ENCODE data around the gene RAB25. TPM values are rescaled to one million over a fixed set of nuclear protein-coding genes. Genes with fewer than 3 reads are reported as not detected.
"Not testable (repeated sequence)": the region's sequence is repeated elsewhere in the genome, so short reads cannot be mapped to it uniquely, and the experiment has no call there.

Gene RAB25
- total RNA-seq, 1 experiment from 2014 or later = 141 TPM

- Histone ChIP-seq H3K4me1 (no peaks in the 10 kb centered on the region), H3K27me3 (replicated peaks; ENCODE audit: control insufficient read depth, insufficient read depth, low read length) (no peaks in the 10 kb centered on the region), H3K36me3 (ENCODE audit: control insufficient read depth, insufficient read depth, low read length) (peaks cover 4% of the 10 kb centered on the region; the same call in 1 of the 2 replicates), H3K9me3 (no peaks in the 10 kb centered on the region), H3K4me3 (ENCODE audit: low read depth, low read length) (no peak overlapping the region)
- Mint-ChIP-seq H3K4me3 (ENCODE audit: unreplicated experiment) (no peak overlapping the region), H3K9me3 (ENCODE audit: unreplicated experiment) (no peaks in the 10 kb centered on the region), H3K36me3 (ENCODE audit: insufficient read depth, unreplicated experiment) (peaks cover 72% of the 10 kb centered on the region), H3K4me1 (ENCODE audit: low read depth, unreplicated experiment) (peaks cover 6% of the 10 kb centered on the region), H3K27me3 (ENCODE audit: insufficient read depth, unreplicated experiment) (no peaks in the 10 kb centered on the region), H3K27ac (ENCODE audit: unreplicated experiment) (no peak overlapping the region)
- intact Hi-C loops (cut with micrococcal nuclease; ENCODE audit: unreplicated experiment) = loop anchor here (5.0 kb wide), 1 partner anchor 62 kb away; no protein-coding TSS in a partner anchor
- ChIA-PET CTCF (no interaction called here), POLR2A (no interaction called here)
- DNase-seq = no peak
- BruUV-seq (replicated peaks) = no TSS peak
- TF ChIP-seq CTCF (IDR thresholded peaks at IDR 0.05; ENCODE audit: insufficient read depth in 1 of 2, low read depth in 1 of 2, low read length in 1 of 2, severe bottlenecking in 1 of 2, unreplicated experiment in 1 of 2) = no peak
Observed at GRCh38 chr1:156069490-156070455, 8.8 kb downstream of the RAB25 start.

- Histone ChIP-seq H3K27me3 (replicated peaks; ENCODE audit: control insufficient read depth, insufficient read depth, low read length) (no peaks in the 10 kb centered on the region), H3K36me3 (ENCODE audit: control insufficient read depth, insufficient read depth, low read length) (peaks cover 3% of the 10 kb centered on the region; the same call in 1 of the 2 replicates), H3K4me3 (ENCODE audit: low read depth, low read length) (no peak overlapping the region), H3K4me1 (no peaks in the 10 kb centered on the region), H3K9me3 (no peaks in the 10 kb centered on the region)
- Mint-ChIP-seq H3K4me3 (ENCODE audit: unreplicated experiment) (no peak overlapping the region), H3K36me3 (ENCODE audit: insufficient read depth, unreplicated experiment) (peaks cover 64% of the 10 kb centered on the region), H3K27me3 (ENCODE audit: insufficient read depth, unreplicated experiment) (no peaks in the 10 kb centered on the region), H3K9me3 (ENCODE audit: unreplicated experiment) (no peaks in the 10 kb centered on the region), H3K4me1 (ENCODE audit: low read depth, unreplicated experiment) (peaks cover 6% of the 10 kb centered on the region), H3K27ac (ENCODE audit: unreplicated experiment) (no peak overlapping the region)
- peak in 1 of 2 experiments; percentile 17 for DNase-seq
- ChIA-PET POLR2A (no interaction called here), CTCF (no interaction called here)
- no TSS peak for BruUV-seq (replicated peaks)
- TF ChIP-seq CTCF (IDR thresholded peaks at IDR 0.05; ENCODE audit: insufficient read depth in 1 of 2, low read depth in 1 of 2, low read length in 1 of 2, severe bottlenecking in 1 of 2, unreplicated experiment in 1 of 2) = no peak
- intact Hi-C loops (cut with micrococcal nuclease; ENCODE audit: unreplicated experiment) = no loop called here
Observed at GRCh38 chr1:156070548-156070947, 9.6 kb downstream of the RAB25 start.

- intact Hi-C loops (cut with micrococcal nuclease; ENCODE audit: unreplicated experiment); H3K27ac Mint-ChIP-seq (ENCODE audit: unreplicated experiment); H3K27me3 Mint-ChIP-seq (ENCODE audit: insufficient read depth, unreplicated experiment); H3K9me3 ChIP-seq; DNase-seq; BruUV-seq (replicated peaks); H3K4me1 Mint-ChIP-seq (ENCODE audit: low read depth, unreplicated experiment); H3K4me3 ChIP-seq (ENCODE audit: low read depth, low read length); H3K9me3 Mint-ChIP-seq (ENCODE audit: unreplicated experiment); CTCF ChIA-PET; H3K4me3 Mint-ChIP-seq (ENCODE audit: unreplicated experiment); H3K36me3 ChIP-seq (ENCODE audit: control insufficient read depth, insufficient read depth, low read length); H3K4me1 ChIP-seq; H3K27me3 ChIP-seq (replicated peaks; ENCODE audit: control insufficient read depth, insufficient read depth, low read length): not testable (repeated sequence)
- POLR2A ChIA-PET = interaction anchor here (0.6 kb wide), 1 partner anchor 10 kb away, joined by 3 read pairs; the partner anchor contains the start of gene RAB25
- peaks cover 59% of the 10 kb centered on the region for H3K36me3 Mint-ChIP-seq (ENCODE audit: insufficient read depth, unreplicated experiment)
Observed at GRCh38 chr1:156071332-156071816, 10.4 kb downstream of the RAB25 start.

All from Caco-2 (cell line).